ENCODE results near the gene GRIN2B. TPM values are rescaled to one million over a fixed set of nuclear protein-coding genes. Genes with fewer than 3 reads are reported as not detected.
A peak's percentile ranks its signal among the peaks of the same experiment; 100 is the strongest.

GRIN2B gene
- total and polyA plus RNA-seq, 2 donors (not counting 1 experiment from before 2014, with no cell fraction given), result 0.22 TPM; not detected in 1

DNA sequence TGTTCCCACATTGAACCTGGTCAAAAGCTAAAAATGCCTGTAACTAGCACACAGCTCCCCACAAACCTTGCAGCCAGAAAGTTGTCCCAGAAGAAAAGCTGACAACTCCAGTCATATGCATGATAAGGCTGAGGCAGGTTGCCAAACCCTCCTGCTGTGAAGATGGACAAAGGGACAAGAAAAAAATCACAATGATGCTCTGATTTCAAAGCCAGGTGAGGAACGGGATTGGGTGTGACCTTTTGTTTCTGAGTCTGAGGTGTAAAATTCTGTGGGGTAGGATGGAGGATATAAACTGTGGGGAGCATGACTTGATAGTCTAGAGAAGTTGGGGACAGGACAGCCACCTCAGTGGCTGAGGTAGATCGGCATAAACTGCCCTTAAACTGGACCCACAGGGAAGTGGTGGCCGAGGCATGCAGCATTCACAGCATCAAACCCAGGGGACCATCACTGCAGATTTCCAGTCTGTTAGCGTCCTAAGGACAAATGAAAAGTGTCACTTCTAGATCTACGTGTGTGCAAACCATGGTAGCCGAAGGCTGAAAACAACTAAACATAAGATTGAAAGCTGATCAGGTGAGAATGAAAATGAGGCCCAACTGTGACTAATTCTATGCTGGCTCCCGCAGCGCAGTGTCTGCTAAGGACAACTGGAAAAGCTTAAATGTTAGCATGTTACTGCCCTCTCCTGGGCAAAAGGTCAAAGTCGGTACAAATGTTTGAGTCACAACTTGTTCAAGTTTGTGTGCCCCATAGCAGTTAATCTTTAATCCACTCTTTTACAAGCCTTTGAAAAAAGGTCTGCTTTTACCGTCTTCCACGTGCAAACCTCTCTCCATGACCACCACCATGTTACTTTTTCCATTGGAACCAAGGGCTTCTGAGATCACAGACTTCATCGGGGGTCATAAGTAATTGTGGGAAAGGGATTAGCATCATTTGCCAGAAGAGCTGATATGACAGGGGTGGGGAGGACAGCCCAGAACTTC is 39.8 kb downstream of the GRIN2B start:
- H2AFZ ChIP-seq (ENCODE audit: insufficient read depth, low read depth, low read length, poor library complexity, severe bottlenecking), result no peak overlapping the region
- H3K4me2 ChIP-seq (replicated peaks; ENCODE audit: low read depth, low read length, poor library complexity, severe bottlenecking), result no peak overlapping the region
- no peak overlapping the region for H3K4me3 ChIP-seq (ENCODE audit: control extremely low read depth in 1 of 5, extremely low read depth in 1 of 5, insufficient read depth in 1 of 5, low read depth in 2 of 5, low read length in 4 of 5)
- no peaks in the 10 kb centered on the region for H4K20me1 ChIP-seq (ENCODE audit: control insufficient read depth, insufficient read depth, low read length, poor library complexity, severe bottlenecking)
- 39% methylated on average over 8 of the region's 12 CpGs for WGBS (ENCODE audit: insufficient coverage)
- DNase-seq (peak; percentile 24), ATAC-seq (ENCODE audit: low read depth) (no peak)
- no peak for TF ChIP-seq EZH2 (IDR thresholded peaks at IDR 0.05; ENCODE audit: borderline replicate concordance, insufficient read depth, low read depth, low read length, poor library complexity, severe bottlenecking)
- TF ChIP-seq, protein P1, sequence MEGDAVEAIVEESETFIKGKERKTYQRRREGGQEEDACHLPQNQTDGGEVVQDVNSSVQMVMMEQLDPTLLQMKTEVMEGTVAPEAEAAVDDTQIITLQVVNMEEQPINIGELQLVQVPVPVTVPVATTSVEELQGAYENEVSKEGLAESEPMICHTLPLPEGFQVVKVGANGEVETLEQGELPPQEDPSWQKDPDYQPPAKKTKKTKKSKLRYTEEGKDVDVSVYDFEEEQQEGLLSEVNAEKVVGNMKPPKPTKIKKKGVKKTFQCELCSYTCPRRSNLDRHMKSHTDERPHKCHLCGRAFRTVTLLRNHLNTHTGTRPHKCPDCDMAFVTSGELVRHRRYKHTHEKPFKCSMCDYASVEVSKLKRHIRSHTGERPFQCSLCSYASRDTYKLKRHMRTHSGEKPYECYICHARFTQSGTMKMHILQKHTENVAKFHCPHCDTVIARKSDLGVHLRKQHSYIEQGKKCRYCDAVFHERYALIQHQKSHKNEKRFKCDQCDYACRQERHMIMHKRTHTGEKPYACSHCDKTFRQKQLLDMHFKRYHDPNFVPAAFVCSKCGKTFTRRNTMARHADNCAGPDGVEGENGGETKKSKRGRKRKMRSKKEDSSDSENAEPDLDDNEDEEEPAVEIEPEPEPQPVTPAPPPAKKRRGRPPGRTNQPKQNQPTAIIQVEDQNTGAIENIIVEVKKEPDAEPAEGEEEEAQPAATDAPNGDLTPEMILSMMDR (IDR thresholded peaks at IDR 0.05), result no peak
- no peaks in the 10 kb centered on the region for H3K36me3 ChIP-seq (replicated peaks in 1 of 2; ENCODE audit: control extremely low read depth in 1 of 2, control insufficient read depth in 1 of 2, extremely low read depth in 1 of 2, insufficient read depth in 2 of 2, low read length in 1 of 2)
- peaks cover 33% of the 10 kb centered on the region for H3K27me3 Mint-ChIP-seq
- H3K27me3 ChIP-seq (replicated peaks in 1 of 4; ENCODE audit: control extremely low read depth in 1 of 4, control insufficient read depth in 3 of 4, insufficient read depth in 4 of 4, low read length in 3 of 4), result peaks cover 0 to 13% (median 4%) of the 10 kb centered on the region in 4 experiments
- H3K9me3 ChIP-seq (ENCODE audit: control extremely low read depth in 1 of 3, control insufficient read depth in 2 of 3, insufficient read depth in 1 of 3, low read length in 2 of 3), result peaks cover 0 to 15% (median 5%) of the 10 kb centered on the region in 3 donors
- ChIA-PET POLR2A (no interaction called here), CTCF (interaction anchor here (0.9 to 3.0 kb wide), 3 partner anchors 579 to 688 kb away, joined by 3 to 10 read pairs (median 5); no protein-coding TSS in a partner anchor)
- H3K79me2 ChIP-seq (ENCODE audit: control insufficient read depth, insufficient read depth, low read length), result no peaks in the 10 kb centered on the region
- no peak overlapping the region for H3K27ac Mint-ChIP-seq
- no peak overlapping the region for H3K27ac ChIP-seq (ENCODE audit: low read length in 2 of 2)
- H3K9ac ChIP-seq (ENCODE audit: low read length), result no peak overlapping the region
- peaks cover 0 to 3% of the 10 kb centered on the region in 2 donors for H3K4me1 ChIP-seq (ENCODE audit: control insufficient read depth in 2 of 2, insufficient read depth in 2 of 2, low read length in 2 of 2)
- peaks cover 4% of the 10 kb centered on the region for H3K4me1 Mint-ChIP-seq
- peaks cover 3% of the 10 kb centered on the region for H3K9me3 Mint-ChIP-seq (ENCODE audit: insufficient read depth)
- intact Hi-C loops (cut with micrococcal nuclease), result loop anchor here (5.0 kb wide), 1 partner anchor 579 kb away; no protein-coding TSS in a partner anchor
- H3K4me3 Mint-ChIP-seq, result no peak overlapping the region
